GM18519 (cell line): ENCODE results near the gene RBMS1.

Experiments
- ATAC-seq: cut with Tn5 transposase; IDR thresholded peaks from one replicate; pipeline ENCODE4 v1.9.1; 2021; ENCODE audit warnings: mild to moderate bottlenecking, moderate library complexity; ENCODE audit not compliant: unreplicated experiment, low FRiP score

RBMS1 gene

GRCh38 chr2:160290598-160290997 lies 203.0 kb downstream of the RBMS1 start:
- ATAC-seq = no peak

DNA sequence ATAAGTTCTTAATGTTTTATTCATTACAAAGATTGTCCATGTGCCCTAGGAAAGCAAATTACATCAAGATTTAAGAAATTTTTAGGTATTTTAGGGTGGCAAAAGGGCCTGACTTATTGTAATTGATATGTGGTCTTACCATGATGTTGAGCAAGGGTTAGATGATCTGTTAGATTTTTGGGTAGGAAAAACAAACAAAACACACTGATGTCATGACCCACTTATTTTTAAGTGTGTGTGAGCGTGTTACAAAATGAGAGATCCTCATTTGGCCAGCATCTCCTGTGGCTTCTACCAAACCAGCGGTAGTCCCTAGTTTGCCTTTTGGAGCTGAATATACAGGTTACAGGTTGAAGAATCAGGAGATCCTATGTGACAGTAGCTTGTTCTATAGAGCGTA lies 203.8 kb downstream of the RBMS1 start:
- ATAC-seq = no peak

GRCh38 chr2:160289126-160289525 lies 204.5 kb downstream of the RBMS1 start:
- ATAC-seq = no peak

GRCh38 chr2:160288324-160288723 lies 205.3 kb downstream of the RBMS1 start:
- ATAC-seq = no peak

DNA sequence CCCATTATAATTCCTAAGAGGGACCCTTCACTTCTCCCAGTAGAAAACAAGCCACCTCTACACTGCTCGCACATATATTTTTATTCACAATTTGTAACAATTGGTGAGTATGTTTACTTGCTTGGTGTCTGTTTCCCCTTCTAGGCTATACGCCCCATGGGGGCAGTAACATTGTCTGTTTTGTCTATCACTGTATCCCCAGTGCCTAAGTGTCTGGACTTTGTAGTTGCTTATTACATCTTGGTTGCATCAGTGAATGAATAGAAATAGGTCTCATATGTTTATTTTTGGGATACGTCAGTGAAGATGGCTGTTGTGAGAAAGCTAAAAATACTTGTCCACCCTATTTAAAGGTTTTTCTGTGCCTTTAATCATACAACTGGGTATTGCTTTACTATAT lies 206.1 kb downstream of the RBMS1 start:
- no peak for ATAC-seq

DNA sequence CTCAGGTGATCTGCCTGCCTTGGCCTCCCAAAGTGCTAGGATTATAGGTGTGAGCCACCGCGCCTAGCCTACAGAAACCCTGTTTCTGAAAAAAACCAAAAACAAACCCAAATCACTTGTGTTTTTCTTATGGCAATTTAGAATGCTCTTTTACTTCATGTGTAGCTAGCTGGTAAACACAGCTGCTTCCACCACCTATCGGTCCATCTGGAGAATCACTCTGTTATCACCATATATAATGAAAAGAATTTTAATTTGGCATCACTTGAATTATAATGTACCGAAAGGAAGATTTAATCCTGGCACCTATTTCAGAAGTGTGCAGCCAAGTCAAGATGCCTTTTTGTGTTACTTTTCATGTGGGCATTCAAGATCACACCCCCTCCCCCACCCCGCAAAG lies 207.1 kb downstream of the RBMS1 start:
- no peak for ATAC-seq

DNA sequence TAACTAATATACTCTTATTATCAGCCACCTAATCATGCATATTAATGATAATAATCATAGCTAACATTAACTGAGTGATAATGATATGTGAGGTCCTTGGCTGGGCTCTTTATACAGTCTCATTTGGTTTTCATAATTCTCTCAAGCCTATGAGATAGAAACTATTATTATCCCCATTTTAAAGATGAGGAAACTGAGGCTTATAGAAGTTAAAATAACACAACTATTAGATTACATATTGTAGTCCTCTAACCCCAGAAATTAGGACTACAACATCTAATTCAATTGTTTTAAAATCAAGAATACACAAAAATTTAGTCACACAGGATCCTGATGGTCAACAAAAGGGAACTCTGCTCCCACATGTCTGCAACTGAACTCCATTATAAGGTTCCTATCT lies 209.9 kb downstream of the RBMS1 start:
- no peak for ATAC-seq

- no peak for ATAC-seq
Measured at GRCh38 chr2:160282063-160282580, 211.5 kb downstream of the RBMS1 start.

DNA sequence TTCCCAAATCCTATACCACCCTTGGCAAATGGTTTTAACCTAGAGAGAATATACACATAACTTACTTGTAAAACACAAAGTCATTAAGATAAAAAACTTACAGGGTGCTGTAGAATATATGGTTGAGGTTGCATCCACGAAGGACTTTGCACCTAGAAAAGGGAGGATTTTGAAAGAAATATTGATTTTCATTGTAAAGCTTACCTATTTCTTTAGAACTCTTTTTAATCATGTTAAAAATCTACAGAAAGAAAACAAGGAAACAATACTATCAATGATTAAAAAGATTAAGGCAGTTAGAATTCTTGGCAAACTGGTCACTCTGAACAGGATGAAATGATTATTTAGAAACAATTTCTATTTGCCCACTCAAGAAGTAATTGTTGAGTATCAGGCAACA lies 212.4 kb downstream of the RBMS1 start:
- no peak for ATAC-seq

DNA sequence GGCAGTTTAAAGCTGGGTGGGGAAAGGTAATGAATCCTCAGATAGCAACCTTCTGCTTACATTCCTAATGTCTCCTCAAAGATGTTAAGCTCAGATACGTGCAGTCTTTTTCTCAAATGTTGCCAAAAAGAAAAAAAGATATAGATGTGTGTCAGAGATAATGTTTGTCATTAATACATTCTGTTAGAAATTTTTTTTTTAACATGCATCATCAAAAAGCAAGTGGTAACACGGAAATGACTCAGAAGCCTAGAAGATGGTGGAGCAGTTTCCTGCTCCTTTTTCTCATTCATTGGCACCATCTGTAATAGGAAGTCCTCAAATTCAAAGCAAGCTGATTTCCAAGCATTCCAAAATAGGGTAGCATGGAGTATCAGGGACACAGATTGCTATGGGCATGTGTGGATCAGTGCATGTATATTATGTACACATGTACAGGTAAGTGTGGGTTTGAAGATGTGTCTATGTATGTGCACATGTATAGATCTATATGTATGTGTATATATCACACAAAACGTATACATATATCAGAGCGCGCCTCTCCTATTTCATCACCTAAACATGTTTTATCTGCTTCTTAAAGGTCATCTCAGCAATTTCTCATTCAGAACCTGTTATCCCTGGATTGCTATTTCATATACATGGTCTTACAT lies 213.7 kb downstream of the RBMS1 start:
- no peak for ATAC-seq

- no peak for ATAC-seq
Measured at GRCh38 chr2:160278879-160279177, 214.8 kb downstream of the RBMS1 start.

DNA sequence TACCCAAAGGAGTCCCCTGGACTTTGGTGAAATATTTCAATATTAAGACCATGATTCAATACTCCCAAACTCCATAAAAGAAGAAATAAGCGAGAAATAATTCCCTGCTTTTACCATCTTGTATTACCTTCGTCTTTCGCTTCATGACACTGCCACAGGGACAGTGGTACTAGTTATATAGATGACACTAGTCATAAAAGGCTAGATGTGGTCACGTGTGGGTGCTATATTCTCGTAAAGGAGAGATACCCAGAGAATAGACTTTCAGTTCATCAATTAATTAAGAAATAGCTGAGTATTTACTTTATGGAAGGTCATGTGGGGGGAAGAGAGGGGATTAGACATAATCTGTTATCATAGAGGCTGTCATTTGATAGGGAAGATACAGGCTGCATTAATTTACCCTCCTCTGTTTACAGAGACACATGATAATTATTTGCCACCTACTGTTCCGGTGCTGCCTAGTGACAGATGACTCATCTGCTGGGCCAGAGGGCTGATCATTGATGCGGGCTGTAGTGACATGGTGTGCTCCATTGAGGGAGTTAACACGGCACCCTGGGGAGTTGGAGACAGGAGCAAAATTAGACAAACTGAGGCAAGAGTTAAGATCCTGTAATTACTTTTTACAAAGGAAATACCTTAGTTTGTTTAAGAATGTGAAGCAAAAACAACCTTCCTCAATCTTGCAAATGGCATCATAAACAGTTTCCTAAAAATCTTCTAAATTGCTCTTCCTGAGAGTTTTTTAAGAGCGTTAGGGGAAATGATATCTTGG lies 215.3 kb downstream of the RBMS1 start:
- ATAC-seq = no peak

GRCh38 chr2:160277151-160277550 lies 216.5 kb downstream of the RBMS1 start:
- no peak for ATAC-seq

DNA sequence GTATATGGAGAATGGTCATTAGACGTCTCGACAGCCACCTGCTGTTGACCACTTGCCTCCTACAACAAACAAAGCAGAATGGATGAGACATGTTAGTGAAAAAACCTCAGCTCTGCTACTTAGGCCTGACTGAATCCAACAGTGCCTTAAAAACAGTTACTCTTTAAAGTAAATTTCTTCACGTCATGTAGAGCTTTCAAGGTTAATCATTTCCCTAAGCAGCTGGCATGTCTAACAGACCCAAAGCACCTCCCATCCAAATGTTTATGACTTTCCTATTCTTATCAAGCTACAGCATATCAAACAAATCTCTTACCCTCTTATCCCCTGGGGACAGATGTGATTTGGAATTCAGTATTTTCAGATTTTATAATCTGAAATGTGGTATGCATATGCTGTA lies 218.0 kb downstream of the RBMS1 start:
- no peak for ATAC-seq

GRCh38 chr2:160271171-160272086 lies 222.2 kb downstream of the RBMS1 start:
- no peak for ATAC-seq

GRCh38 chr2:160270571-160271113 lies 223.0 kb downstream of the RBMS1 start:
- no peak for ATAC-seq

- peak; percentile 84 for ATAC-seq
Measured at GRCh38 chr2:160269803-160270570, 223.6 kb downstream of the RBMS1 start.

DNA sequence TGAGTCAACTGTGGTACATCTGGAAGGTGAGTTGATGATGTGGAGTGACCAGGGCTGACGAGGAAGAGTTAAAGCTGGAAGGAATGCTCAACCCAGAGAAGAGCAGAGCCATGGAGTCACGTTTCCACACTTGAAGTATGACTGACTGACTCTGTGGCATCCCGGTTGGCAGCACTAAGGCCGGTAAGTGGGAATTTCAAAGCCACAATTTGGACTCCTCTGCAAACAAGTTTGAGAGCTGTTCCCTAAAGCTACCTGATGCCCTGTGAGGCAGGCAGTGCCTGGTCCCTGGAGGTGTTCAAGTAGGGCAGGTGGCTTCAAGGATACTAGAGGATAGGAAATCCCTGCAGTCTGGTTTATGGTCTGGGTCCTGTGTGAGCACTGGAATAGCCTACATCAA lies 224.2 kb downstream of the RBMS1 start:
- ATAC-seq = peak; percentile 1

- no peak for ATAC-seq
Measured at GRCh38 chr2:160268151-160268781, 225.3 kb downstream of the RBMS1 start.

DNA sequence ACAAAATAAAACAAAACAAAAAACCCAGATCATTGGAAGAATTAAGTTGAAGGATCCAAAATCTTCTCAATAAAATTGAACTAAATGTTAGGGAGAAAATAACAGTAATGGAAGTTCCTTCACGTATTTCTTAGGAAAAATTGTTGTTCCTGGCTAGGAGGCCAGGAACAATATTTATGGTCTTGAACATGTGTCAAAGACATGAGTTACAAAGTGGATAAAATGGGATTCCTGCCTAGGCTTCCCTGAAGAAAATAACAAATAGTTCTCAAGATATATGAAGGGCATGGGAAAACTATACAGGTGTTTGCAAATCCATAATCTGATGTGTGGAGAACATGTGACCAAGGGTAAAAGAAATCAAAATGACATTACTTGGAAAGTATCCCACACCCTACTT lies 225.9 kb downstream of the RBMS1 start:
- no peak for ATAC-seq
